Astrocyte of the cerebellum (primary cell): ENCODE data around the gene HAPLN3.
A peak's percentile ranks its signal among the peaks of the same experiment; 100 is the strongest.
"Not testable (repeated sequence)": the region's sequence is repeated elsewhere in the genome, so short reads cannot be mapped to it uniquely, and the experiment has no call there.

Experiments
- DNase-seq: peaks from one replicate; pipeline ENCODE4 v3.0.0-alpha.2; 2011; ENCODE audit warnings: low read depth
- H3K4me3 ChIP-seq: 2 replicates; pipeline ENCODE4 v1.5.1; 2011; ENCODE audit warnings: mild to moderate bottlenecking, low read depth, low read length, moderate library complexity
- CTCF ChIP-seq: IDR thresholded peaks from 2 replicates; pipeline ENCODE4 v1.5.1; 2012; ENCODE audit warnings: low read length, low read depth, moderate library complexity, mild to moderate bottlenecking; ENCODE audit errors: missing control alignments
- in situ Hi-C: cut with HindIII; loops from 2 replicates; pipeline ENCODE4 v1.10.0; 2017; ENCODE audit warnings: low sequenced_read_pairs

HAPLN3 gene

GRCh38 chr15:88894819-88895767 lies at the start of gene HAPLN3:
Gene HAPLN3 (minus strand): TSS chr15:88895544. CDS start chr15:88887298, 8,246 bp downstream.
- in situ Hi-C loops: no loop called here
- TF ChIP-seq CTCF: no peak
- DNase-seq: no peak
- H3K4me3 ChIP-seq: peak within 1 kb of the TSS; percentile 51

GRCh38 chr15:88940110-88940675 lies 44.8 kb upstream of the HAPLN3 start:
- TF ChIP-seq CTCF: no peak
- no peak overlapping the region for H3K4me3 ChIP-seq
- DNase-seq: no peak
- in situ Hi-C loops: no loop called here

GRCh38 chr15:88939486-88939806 lies 44.1 kb upstream of the HAPLN3 start:
- no peak for TF ChIP-seq CTCF
- no peak overlapping the region for H3K4me3 ChIP-seq
- in situ Hi-C loops: no loop called here
- no peak for DNase-seq

- no peak for DNase-seq
- no peak for TF ChIP-seq CTCF
- in situ Hi-C loops: no loop called here
- no peak overlapping the region for H3K4me3 ChIP-seq
Observed at GRCh38 chr15:88938802-88939485, 43.6 kb upstream of the HAPLN3 start.

- in situ Hi-C loops, DNase-seq, H3K4me3 ChIP-seq: not testable (repeated sequence)
Observed at GRCh38 chr15:88934449-88934848, 39.1 kb upstream of the HAPLN3 start.

GRCh38 chr15:88932875-88933330 lies 37.6 kb upstream of the HAPLN3 start:
- in situ Hi-C loops: no loop called here
- TF ChIP-seq CTCF: no peak
- no peak for DNase-seq
- no peak overlapping the region for H3K4me3 ChIP-seq

GRCh38 chr15:88932271-88932874 lies 37.0 kb upstream of the HAPLN3 start:
- in situ Hi-C loops: no loop called here
- DNase-seq: no peak
- no peak for TF ChIP-seq CTCF
- H3K4me3 ChIP-seq: no peak overlapping the region
